Measurements from ENCODE around the gene RBM24. TPM values are rescaled to one million over a fixed set of nuclear protein-coding genes. Genes with fewer than 3 reads are reported as not detected.

RBM24 gene
- total and polyA plus RNA-seq, 2 of the 13 experiments (the other 11 are each of a cell fraction or from before 2014, with no cell fraction given): 1.5 to 14.2 TPM

DNA sequence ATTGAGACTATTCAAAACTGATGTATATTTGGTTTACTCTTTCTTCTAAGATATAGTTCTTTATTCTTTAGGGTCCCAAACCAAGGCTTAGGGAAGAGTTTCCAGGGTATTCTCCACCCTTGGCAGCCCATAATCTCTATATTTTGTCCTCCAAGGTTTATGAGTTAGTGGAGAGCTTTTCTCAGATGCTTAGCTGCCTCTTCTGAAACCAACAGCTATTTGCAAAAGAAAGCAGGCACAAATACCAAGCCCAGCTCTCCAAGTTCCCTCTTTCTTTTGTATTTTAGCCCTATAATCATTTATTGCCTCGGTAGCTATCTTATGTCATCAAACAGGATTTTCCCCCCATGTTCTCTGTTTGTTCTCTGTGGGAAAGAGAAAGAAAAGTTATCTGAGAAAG lies 39.1 kb upstream of the RBM24 start:
- H2AFZ ChIP-seq (ENCODE audit: low read length): no peak overlapping the region
- no peak for DNase-seq (ENCODE audit: low spot score)
- no peaks in the 10 kb centered on the region for H4K20me1 ChIP-seq (ENCODE audit: insufficient read depth, low read length)
- ChIA-PET POLR2A (no interaction called here), CTCF (ENCODE audit: low intra/inter-chr PET ratio, low total read pairs) (no interaction called here)
- H3K36me3 ChIP-seq (replicated peaks in 1 of 2; ENCODE audit: control insufficient read depth in 1 of 2, insufficient read depth in 2 of 2, low read length in 2 of 2): no peaks in the 10 kb centered on the region
- ATAC-seq: no peak
- H3K27ac ChIP-seq (ENCODE audit: extremely low read length, insufficient read depth, low read length): no peak overlapping the region
- H3K9ac ChIP-seq (ENCODE audit: insufficient read depth, low read depth, low read length): no peak overlapping the region
- H3K4me2 ChIP-seq (ENCODE audit: low read depth, low read length): no peak overlapping the region
- WGBS (ENCODE audit: low lambda C conversion rate): 0% methylated on average over 1 of the region's 1 CpG
- BruUV-seq (replicated peaks): no TSS peak
- H3K4me3 ChIP-seq (replicated peaks in 1 of 3; ENCODE audit: insufficient read depth in 1 of 3, low read depth in 2 of 3, low read length in 3 of 3): no peak overlapping the region
- H3K4me1 ChIP-seq (ENCODE audit: insufficient read depth, low read length): no peaks in the 10 kb centered on the region
- no peak for FAIRE-seq
- no peaks in the 10 kb centered on the region for H3K79me2 ChIP-seq (ENCODE audit: insufficient read depth, low read length)
- peaks cover 0 to 5% of the 10 kb centered on the region in 2 experiments; a peak in 1 of 5 replicates for H3K27me3 ChIP-seq (ENCODE audit: control insufficient read depth in 1 of 2, insufficient read depth in 2 of 2, low read length in 2 of 2)
- TF ChIP-seq, protein P1, sequence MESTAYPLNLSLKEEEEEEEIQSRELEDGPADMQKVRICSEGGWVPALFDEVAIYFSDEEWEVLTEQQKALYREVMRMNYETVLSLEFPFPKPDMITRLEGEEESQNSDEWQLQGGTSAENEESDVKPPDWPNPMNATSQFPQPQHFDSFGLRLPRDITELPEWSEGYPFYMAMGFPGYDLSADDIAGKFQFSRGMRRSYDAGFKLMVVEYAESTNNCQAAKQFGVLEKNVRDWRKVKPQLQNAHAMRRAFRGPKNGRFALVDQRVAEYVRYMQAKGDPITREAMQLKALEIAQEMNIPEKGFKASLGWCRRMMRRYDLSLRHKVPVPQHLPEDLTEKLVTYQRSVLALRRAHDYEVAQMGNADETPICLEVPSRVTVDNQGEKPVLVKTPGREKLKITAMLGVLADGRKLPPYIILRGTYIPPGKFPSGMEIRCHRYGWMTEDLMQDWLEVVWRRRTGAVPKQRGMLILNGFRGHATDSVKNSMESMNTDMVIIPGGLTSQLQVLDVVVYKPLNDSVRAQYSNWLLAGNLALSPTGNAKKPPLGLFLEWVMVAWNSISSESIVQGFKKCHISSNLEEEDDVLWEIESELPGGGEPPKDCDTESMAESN (CRISPR knock-in tag; conservative IDR thresholded peaks at IDR 0.05): no peak
- TF ChIP-seq REXO4 (CRISPR knock-in tag; IDR thresholded peaks at IDR 0.05; ENCODE audit: borderline replicate concordance): no peak
- in situ Hi-C loops (cut with HindIII; ENCODE audit: extremely low pct_ligation_motif_present, low pct_unique_long_range_greater_than_20kb) (no loop called here), intact Hi-C loops (cut with micrococcal nuclease; ENCODE audit: unreplicated experiment) (no loop called here)
- H3K9me3 ChIP-seq (ENCODE audit: low read length): no peaks in the 10 kb centered on the region

DNA sequence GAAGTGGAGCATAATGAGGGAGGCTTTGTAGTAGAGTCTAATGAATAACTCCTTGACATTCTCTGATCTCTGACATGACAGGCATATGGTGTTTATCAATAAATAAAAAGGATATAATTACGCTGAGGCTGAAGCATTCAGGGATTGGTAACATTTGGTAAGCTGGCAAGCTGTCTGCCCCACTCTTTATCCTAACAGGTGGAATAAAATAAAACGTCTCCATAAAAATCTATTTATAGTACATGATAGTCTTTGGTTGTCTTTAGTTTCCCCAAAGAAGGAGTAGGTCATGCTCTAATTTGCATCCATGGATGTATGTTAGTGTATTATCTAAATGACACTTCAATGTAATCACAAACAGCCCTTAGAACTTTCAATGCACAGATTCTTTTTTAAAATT lies 30.9 kb upstream of the RBM24 start:
- no TSS peak for BruUV-seq (replicated peaks)
- Histone ChIP-seq H3K36me3 (replicated peaks in 1 of 2; ENCODE audit: control insufficient read depth in 1 of 2, insufficient read depth in 2 of 2, low read length in 2 of 2) (no peaks in the 10 kb centered on the region), H2AFZ (ENCODE audit: low read length) (no peak overlapping the region), H3K79me2 (ENCODE audit: insufficient read depth, low read length) (no peaks in the 10 kb centered on the region), H3K4me2 (ENCODE audit: low read depth, low read length) (no peak overlapping the region), H4K20me1 (ENCODE audit: insufficient read depth, low read length) (no peaks in the 10 kb centered on the region), H3K27me3 (ENCODE audit: control insufficient read depth in 1 of 2, insufficient read depth in 2 of 2, low read length in 2 of 2) (no peaks in the 10 kb centered on the region), H3K4me1 (ENCODE audit: insufficient read depth, low read length) (no peaks in the 10 kb centered on the region), H3K9ac (ENCODE audit: insufficient read depth, low read depth, low read length) (no peak overlapping the region), H3K9me3 (ENCODE audit: low read length) (no peaks in the 10 kb centered on the region), H3K4me3 (replicated peaks in 1 of 3; ENCODE audit: insufficient read depth in 1 of 3, low read depth in 2 of 3, low read length in 3 of 3) (no peak overlapping the region), H3K27ac (ENCODE audit: extremely low read length, insufficient read depth, low read length) (no peak overlapping the region)
- in situ Hi-C loops (cut with HindIII; ENCODE audit: extremely low pct_ligation_motif_present, low pct_unique_long_range_greater_than_20kb) (no loop called here), intact Hi-C loops (cut with micrococcal nuclease; ENCODE audit: unreplicated experiment) (no loop called here)
- FAIRE-seq: no peak
- 24% methylated on average over 2 of the region's 2 CpGs for WGBS (ENCODE audit: low lambda C conversion rate)
- no peak for DNase-seq (ENCODE audit: low spot score)
- CTCF ChIA-PET (ENCODE audit: low intra/inter-chr PET ratio, low total read pairs): no interaction called here
- no peak for ATAC-seq
- POLR2A ChIA-PET: no interaction called here
- TF ChIP-seq KDM5A (IDR thresholded peaks at IDR 0.05; ENCODE audit: borderline replicate concordance, low read length) (no peak), ZSCAN9 (CRISPR knock-in tag; IDR thresholded peaks at IDR 0.05; ENCODE audit: borderline replicate concordance) (no peak), RORA (CRISPR knock-in tag; IDR thresholded peaks at IDR 0.05) (no peak), AGO2 (optimal IDR thresholded peaks at IDR 0.05; ENCODE audit: low read depth, low read length) (no peak), ONECUT2 (CRISPR knock-in tag; IDR thresholded peaks at IDR 0.05) (no peak), ARNTL (CRISPR knock-in tag; IDR thresholded peaks at IDR 0.05) (no peak), NFIB (CRISPR knock-in tag; IDR thresholded peaks at IDR 0.05; ENCODE audit: borderline replicate concordance) (no peak), SMC3 (IDR thresholded peaks at IDR 0.05; ENCODE audit: low read length) (no peak), CHCHD3 (CRISPR knock-in tag; IDR thresholded peaks at IDR 0.05) (no peak), FIP1L1 (IDR thresholded peaks at IDR 0.05; ENCODE audit: borderline replicate concordance, insufficient read depth, low read depth, low read length) (no peak), SIN3A (IDR thresholded peaks at IDR 0.05; ENCODE audit: borderline replicate concordance, low read depth, low read length) (no peak), ZNF136 (CRISPR knock-in tag; IDR thresholded peaks at IDR 0.05; ENCODE audit: low read depth) (no peak)
- TF ChIP-seq, protein P2, sequence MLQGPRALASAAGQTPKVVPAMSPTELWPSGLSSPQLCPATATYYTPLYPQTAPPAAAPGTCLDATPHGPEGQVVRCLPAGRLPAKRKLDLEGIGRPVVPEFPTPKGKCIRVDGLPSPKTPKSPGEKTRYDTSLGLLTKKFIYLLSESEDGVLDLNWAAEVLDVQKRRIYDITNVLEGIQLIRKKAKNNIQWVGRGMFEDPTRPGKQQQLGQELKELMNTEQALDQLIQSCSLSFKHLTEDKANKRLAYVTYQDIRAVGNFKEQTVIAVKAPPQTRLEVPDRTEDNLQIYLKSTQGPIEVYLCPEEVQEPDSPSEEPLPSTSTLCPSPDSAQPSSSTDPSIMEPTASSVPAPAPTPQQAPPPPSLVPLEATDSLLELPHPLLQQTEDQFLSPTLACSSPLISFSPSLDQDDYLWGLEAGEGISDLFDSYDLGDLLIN (CRISPR knock-in tag; IDR thresholded peaks at IDR 0.05; ENCODE audit: borderline replicate concordance): no peak
- TF ChIP-seq, protein P3, sequence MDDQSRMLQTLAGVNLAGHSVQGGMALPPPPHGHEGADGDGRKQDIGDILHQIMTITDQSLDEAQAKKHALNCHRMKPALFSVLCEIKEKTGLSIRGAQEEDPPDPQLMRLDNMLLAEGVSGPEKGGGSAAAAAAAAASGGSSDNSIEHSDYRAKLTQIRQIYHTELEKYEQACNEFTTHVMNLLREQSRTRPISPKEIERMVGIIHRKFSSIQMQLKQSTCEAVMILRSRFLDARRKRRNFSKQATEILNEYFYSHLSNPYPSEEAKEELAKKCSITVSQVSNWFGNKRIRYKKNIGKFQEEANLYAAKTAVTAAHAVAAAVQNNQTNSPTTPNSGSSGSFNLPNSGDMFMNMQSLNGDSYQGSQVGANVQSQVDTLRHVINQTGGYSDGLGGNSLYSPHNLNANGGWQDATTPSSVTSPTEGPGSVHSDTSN (CRISPR knock-in tag; IDR thresholded peaks at IDR 0.05; ENCODE audit: borderline replicate concordance): no peak

Data from HepG2 (cell line).